HUES64 (cell line): Measurements from ENCODE around the gene HLA-DQA1. TPM values are rescaled to one million over a fixed set of nuclear protein-coding genes. Genes with fewer than 3 reads are reported as not detected.
"Not testable (repeated sequence)": the region's sequence is repeated elsewhere in the genome, so short reads cannot be mapped to it uniquely, and the experiment has no call there.

Source experiments
- H3K27ac ChIP-seq: 2 replicates; pipeline ENCODE4 v1.7.0; 2013; ENCODE audit warnings: low read depth, low read length, inconsistent platforms
- H3K27me3 ChIP-seq: 2 replicates; pipeline ENCODE4 v1.6.1; 2013; ENCODE audit warnings: mild to moderate bottlenecking, low read length; ENCODE audit not compliant: insufficient read depth
- H3K36me3 ChIP-seq: 2 replicates; pipeline ENCODE4 v1.6.1; 2013; ENCODE audit warnings: mild to moderate bottlenecking, low read length; ENCODE audit not compliant: insufficient read depth
- H3K4me1 ChIP-seq: 2 replicates; pipeline ENCODE4 v1.6.1; 2013; ENCODE audit warnings: mild to moderate bottlenecking, low read length, moderate library complexity; ENCODE audit not compliant: insufficient read depth
- H3K4me3 ChIP-seq: 2 replicates; pipeline ENCODE4 v1.5.1; 2013; ENCODE audit warnings: mild to moderate bottlenecking, low read length, moderate library complexity
- H3K9ac ChIP-seq: 2 replicates; pipeline ENCODE4 v1.6.1; 2013; ENCODE audit warnings: mild to moderate bottlenecking, low read depth, low read length
- H3K9me3 ChIP-seq: 2 replicates; pipeline ENCODE4 v1.6.1; 2013; ENCODE audit warnings: low read depth, low read length; ENCODE audit not compliant: insufficient read depth
- WGBS: fragments of 150-250, 120-280 bp; methylation state at CpG from one replicate; pipeline ENCODE4 v1.1.7; 2013; ENCODE audit warnings: missing lambda C conversion rate; 5-methylcytosine and 5-hydroxymethylcytosine counted together
- polyA plus RNA-seq, 2 experiments: library from polyadenylated mRNA; stranded (reverse); fragments of 50-300 nt; gene quantifications; one replicate each; pipeline ENCODE4 v1.2.3, GENCODE V29; 2013

HLA-DQA1 gene
- 0.50 TPM for polyA plus RNA-seq (2013, experiment 1 of 2)
- polyA plus RNA-seq (2013, experiment 2 of 2), result 0.63 TPM

GRCh38 chr6:32637219-32637880, at the start of gene HLA-DQA1:
Gene HLA-DQA1, plus strand, starts transcription at chr6:32637406. Its CDS starts 53 bp downstream, at chr6:32637459.
- WGBS, result 66% methylated on average over 5 of the region's 7 CpGs
- no peak within 1 kb of the TSS for H3K9ac ChIP-seq
- H3K4me3 ChIP-seq, result no peak within 1 kb of the TSS
- no peak within 1 kb of the TSS for H3K27ac ChIP-seq
- no peaks in the 10 kb centered on the region for H3K4me1 ChIP-seq
- peaks cover 9% of the 10 kb centered on the region; the same call in 1 of the 2 replicates for H3K9me3 ChIP-seq
- H3K36me3 ChIP-seq, result no peaks in the 10 kb centered on the region
- H3K27me3 ChIP-seq, result no peaks in the 10 kb centered on the region

- H3K4me3 ChIP-seq, result no peak overlapping the region
- 100% methylated on average over 1 of the region's 2 CpGs for whole genome bisulfite sequencing
Measured at GRCh38 chr6:32588156-32588555, 49.0 kb upstream of the HLA-DQA1 start.

GRCh38 chr6:32589596-32590449, 47.4 kb upstream of the HLA-DQA1 start, which contains the start of gene HLA-DRB1:
Gene HLA-DRB1, minus strand, starts transcription at chr6:32589848. Its CDS starts 106 bp downstream, at chr6:32589742.
- no peak within 1 kb of the TSS for H3K27ac ChIP-seq
- no peaks in the 10 kb centered on the region for H3K4me1 ChIP-seq
- H3K9ac ChIP-seq, result no peak within 1 kb of the TSS
- no peak within 1 kb of the TSS for H3K4me3 ChIP-seq
- H3K36me3 ChIP-seq, result no peaks in the 10 kb centered on the region
- WGBS, result 72% methylated on average over 9 of the region's 9 CpGs
- no peaks in the 10 kb centered on the region for H3K9me3 ChIP-seq
- peaks cover 6% of the 10 kb centered on the region for H3K27me3 ChIP-seq

More at GRCh38 chr6:32588156-32588555, 49.0 kb upstream of the HLA-DQA1 start:
- Histone ChIP-seq H3K27me3 (peaks cover 10% of the 10 kb centered on the region), H3K9me3 (no peaks in the 10 kb centered on the region), H3K9ac (no peak overlapping the region), H3K36me3 (no peaks in the 10 kb centered on the region), H3K4me1 (no peaks in the 10 kb centered on the region), H3K27ac (no peak overlapping the region)

GRCh38 chr6:32590713-32591112, 46.5 kb upstream of the HLA-DQA1 start:
- H3K36me3 ChIP-seq, H3K4me1 ChIP-seq, H3K9ac ChIP-seq, H3K4me3 ChIP-seq, H3K27ac ChIP-seq, H3K27me3 ChIP-seq, H3K9me3 ChIP-seq: not testable (repeated sequence)
- 98% methylated on average over 10 of the region's 10 CpGs for WGBS

- Histone ChIP-seq H3K9ac (no peak overlapping the region), H3K27ac (no peak overlapping the region), H3K27me3 (no peaks in the 10 kb centered on the region), H3K9me3 (peaks cover 8% of the 10 kb centered on the region; the same call in 1 of the 2 replicates), H3K4me3 (no peak overlapping the region), H3K4me1 (no peaks in the 10 kb centered on the region), H3K36me3 (no peaks in the 10 kb centered on the region)
Measured at GRCh38 chr6:32597024-32597423, 40.2 kb upstream of the HLA-DQA1 start.

GRCh38 chr6:32602383-32602782, 34.8 kb upstream of the HLA-DQA1 start:
- Histone ChIP-seq H3K9ac (no peak overlapping the region), H3K27ac (no peak overlapping the region), H3K27me3 (no peaks in the 10 kb centered on the region), H3K36me3 (no peaks in the 10 kb centered on the region), H3K9me3 (peaks cover 4% of the 10 kb centered on the region; the same call in 1 of the 2 replicates), H3K4me1 (no peaks in the 10 kb centered on the region), H3K4me3 (no peak overlapping the region)
- 66% methylated on average over 3 of the region's 3 CpGs for WGBS

GRCh38 chr6:32603222-32603621, 34.0 kb upstream of the HLA-DQA1 start:
- 86% methylated on average over 5 of the region's 5 CpGs for WGBS
- no peaks in the 10 kb centered on the region for H3K27me3 ChIP-seq
- H3K4me1 ChIP-seq, result no peaks in the 10 kb centered on the region
- H3K27ac ChIP-seq, result no peak overlapping the region
- no peak overlapping the region for H3K4me3 ChIP-seq
- peaks cover 2% of the 10 kb centered on the region; the same call in 1 of the 2 replicates for H3K9me3 ChIP-seq
- no peaks in the 10 kb centered on the region for H3K36me3 ChIP-seq
- H3K9ac ChIP-seq, result no peak overlapping the region

GRCh38 chr6:32603888-32604287, 33.3 kb upstream of the HLA-DQA1 start:
- WGBS, result 33% methylated on average over 3 of the region's 3 CpGs
- no peak overlapping the region for H3K9ac ChIP-seq
- H3K27ac ChIP-seq, result no peak overlapping the region
- H3K4me1 ChIP-seq, result no peaks in the 10 kb centered on the region
- no peak overlapping the region for H3K4me3 ChIP-seq
- no peaks in the 10 kb centered on the region for H3K27me3 ChIP-seq
- peaks cover 2% of the 10 kb centered on the region; the same call in 1 of the 2 replicates for H3K9me3 ChIP-seq
- no peaks in the 10 kb centered on the region for H3K36me3 ChIP-seq

GRCh38 chr6:32604434-32604877, 32.8 kb upstream of the HLA-DQA1 start:
- H3K9ac ChIP-seq, result no peak overlapping the region
- H3K9me3 ChIP-seq, result peaks cover 2% of the 10 kb centered on the region; the same call in 1 of the 2 replicates
- no peak overlapping the region for H3K27ac ChIP-seq
- H3K4me3 ChIP-seq, result no peak overlapping the region
- peaks cover 2% of the 10 kb centered on the region; the same call in 1 of the 2 replicates for H3K4me1 ChIP-seq
- H3K27me3 ChIP-seq, result no peaks in the 10 kb centered on the region
- WGBS, result 67% methylated on average over 1 of the region's 3 CpGs
- no peaks in the 10 kb centered on the region for H3K36me3 ChIP-seq

- H3K36me3 ChIP-seq, result no peaks in the 10 kb centered on the region
- H3K27ac ChIP-seq, result no peak overlapping the region
- H3K27me3 ChIP-seq, result no peaks in the 10 kb centered on the region
- WGBS, result 81% methylated on average over 4 of the region's 4 CpGs
- no peak overlapping the region for H3K4me3 ChIP-seq
- H3K9ac ChIP-seq, result no peak overlapping the region
- H3K4me1 ChIP-seq, result peaks cover 8% of the 10 kb centered on the region
- no peaks in the 10 kb centered on the region for H3K9me3 ChIP-seq
Measured at GRCh38 chr6:32607263-32607987, 29.8 kb upstream of the HLA-DQA1 start.

GRCh38 chr6:32607988-32608298, 29.3 kb upstream of the HLA-DQA1 start:
- Histone ChIP-seq H3K36me3 (no peaks in the 10 kb centered on the region), H3K4me3 (no peak overlapping the region), H3K9ac (no peak overlapping the region), H3K4me1 (peaks cover 8% of the 10 kb centered on the region), H3K27ac (no peak overlapping the region), H3K27me3 (no peaks in the 10 kb centered on the region), H3K9me3 (no peaks in the 10 kb centered on the region)
- WGBS, result 61% methylated on average over 2 of the region's 2 CpGs
